Measurements from ENCODE around the gene ZNF433. TPM values are rescaled to one million over a fixed set of nuclear protein-coding genes. Genes with fewer than 3 reads are reported as not detected.

Gene ZNF433
- polyA plus RNA-seq, 1 donor from 2014 or later: 40.6 TPM

DNA sequence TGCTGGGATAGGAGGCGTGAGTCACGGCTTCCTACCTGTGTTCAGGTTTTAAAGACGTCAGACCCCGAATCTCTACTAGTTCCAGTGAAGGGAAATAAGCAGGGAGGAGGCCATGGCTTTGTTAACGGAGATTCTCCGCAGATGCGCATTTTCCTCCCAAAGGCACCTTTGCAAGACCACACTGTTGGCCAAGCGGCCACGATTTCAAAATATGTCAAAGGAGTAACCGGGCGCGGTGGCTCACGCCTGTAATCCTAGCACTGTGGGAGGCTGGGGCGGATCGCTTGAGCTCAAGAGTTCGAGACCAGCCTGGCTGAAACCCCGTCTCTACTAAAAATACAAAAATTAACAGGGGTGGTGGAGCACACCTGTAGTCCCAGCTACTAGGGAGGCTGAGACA, 48.7 kb downstream of the ZNF433 start:
- no peak for TF ChIP-seq POLR2AphosphoS5 (IDR thresholded peaks at IDR 0.05)
- TF ChIP-seq, protein P1, sequence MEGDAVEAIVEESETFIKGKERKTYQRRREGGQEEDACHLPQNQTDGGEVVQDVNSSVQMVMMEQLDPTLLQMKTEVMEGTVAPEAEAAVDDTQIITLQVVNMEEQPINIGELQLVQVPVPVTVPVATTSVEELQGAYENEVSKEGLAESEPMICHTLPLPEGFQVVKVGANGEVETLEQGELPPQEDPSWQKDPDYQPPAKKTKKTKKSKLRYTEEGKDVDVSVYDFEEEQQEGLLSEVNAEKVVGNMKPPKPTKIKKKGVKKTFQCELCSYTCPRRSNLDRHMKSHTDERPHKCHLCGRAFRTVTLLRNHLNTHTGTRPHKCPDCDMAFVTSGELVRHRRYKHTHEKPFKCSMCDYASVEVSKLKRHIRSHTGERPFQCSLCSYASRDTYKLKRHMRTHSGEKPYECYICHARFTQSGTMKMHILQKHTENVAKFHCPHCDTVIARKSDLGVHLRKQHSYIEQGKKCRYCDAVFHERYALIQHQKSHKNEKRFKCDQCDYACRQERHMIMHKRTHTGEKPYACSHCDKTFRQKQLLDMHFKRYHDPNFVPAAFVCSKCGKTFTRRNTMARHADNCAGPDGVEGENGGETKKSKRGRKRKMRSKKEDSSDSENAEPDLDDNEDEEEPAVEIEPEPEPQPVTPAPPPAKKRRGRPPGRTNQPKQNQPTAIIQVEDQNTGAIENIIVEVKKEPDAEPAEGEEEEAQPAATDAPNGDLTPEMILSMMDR (IDR thresholded peaks at IDR 0.05; ENCODE audit: poor library complexity, severe bottlenecking): no peak
- no peaks in the 10 kb centered on the region for H3K9me2 ChIP-seq (ENCODE audit: insufficient read depth, low read length)
- no peaks in the 10 kb centered on the region for H4K20me1 ChIP-seq (ENCODE audit: insufficient read depth)
- H3K27me3 ChIP-seq (ENCODE audit: insufficient read depth, low read depth, low read length): no peaks in the 10 kb centered on the region
- H3F3A ChIP-seq (ENCODE audit: insufficient read depth, low read length, poor library complexity, severe bottlenecking): peaks cover 4% of the 10 kb centered on the region
- H3K4me3 ChIP-seq (ENCODE audit: low read length): peak overlapping the region; percentile 94
- H3K36me3 ChIP-seq (ENCODE audit: insufficient read depth, low read length): no peaks in the 10 kb centered on the region
- H3K79me2 ChIP-seq (replicated peaks; ENCODE audit: insufficient read depth, low read length): peaks cover 25% of the 10 kb centered on the region
- no peak overlapping the region for H3K27ac ChIP-seq (ENCODE audit: low read length)
- H3K9ac ChIP-seq (ENCODE audit: low read length): no peak overlapping the region
- no peak overlapping the region for H3K4me2 ChIP-seq (ENCODE audit: low read length)
- H2AFZ ChIP-seq (ENCODE audit: low read depth, low read length): no peak overlapping the region
- no peaks in the 10 kb centered on the region for H3K9me3 ChIP-seq (ENCODE audit: low read length)

DNA sequence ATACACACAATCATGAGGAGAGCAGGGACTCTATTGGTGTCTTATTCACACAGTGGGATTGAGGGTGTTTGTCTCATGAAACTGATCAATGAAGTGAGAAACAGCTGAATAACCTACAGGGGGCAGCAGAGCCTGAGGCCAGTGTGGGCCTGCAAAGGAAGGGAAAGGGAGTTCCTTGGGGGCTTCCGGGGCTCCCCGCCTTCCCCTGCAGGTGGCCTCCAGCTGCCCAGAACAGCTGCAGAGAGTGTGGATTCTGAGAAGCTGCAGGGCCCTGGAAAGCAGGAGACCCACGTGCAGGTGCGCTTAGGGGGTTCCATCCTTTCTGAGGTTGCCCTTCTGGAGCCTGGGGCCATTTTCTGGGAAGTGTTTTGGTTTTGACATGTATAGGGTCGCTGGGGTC, 50.5 kb downstream of the ZNF433 start:
- Histone ChIP-seq H3K4me3 (ENCODE audit: low read length) (no peak overlapping the region), H3F3A (ENCODE audit: insufficient read depth, low read length, poor library complexity, severe bottlenecking) (peaks cover 4% of the 10 kb centered on the region), H3K27ac (ENCODE audit: low read length) (no peak overlapping the region), H3K9me2 (ENCODE audit: insufficient read depth, low read length) (no peaks in the 10 kb centered on the region), H3K9me3 (ENCODE audit: low read length) (peaks cover 5% of the 10 kb centered on the region), H4K20me1 (ENCODE audit: insufficient read depth) (no peaks in the 10 kb centered on the region), H3K4me2 (ENCODE audit: low read length) (no peak overlapping the region), H3K9ac (ENCODE audit: low read length) (no peak overlapping the region), H3K36me3 (ENCODE audit: insufficient read depth, low read length) (peaks cover under 1% of the 10 kb centered on the region), H2AFZ (ENCODE audit: low read depth, low read length) (no peak overlapping the region), H3K79me2 (replicated peaks; ENCODE audit: insufficient read depth, low read length) (peaks cover 9% of the 10 kb centered on the region), H3K27me3 (ENCODE audit: insufficient read depth, low read depth, low read length) (no peaks in the 10 kb centered on the region)
- TF ChIP-seq EP300 (conservative IDR thresholded peaks at IDR 0.05; ENCODE audit: poor library complexity, severe bottlenecking): no peak
- TF ChIP-seq POLR2AphosphoS5 (IDR thresholded peaks at IDR 0.05): no peak
- TF ChIP-seq, protein P1 (IDR thresholded peaks at IDR 0.05; ENCODE audit: poor library complexity, severe bottlenecking): peak; percentile 15
- no peak for TF ChIP-seq RAD21 (conservative IDR thresholded peaks at IDR 0.05)

DNA sequence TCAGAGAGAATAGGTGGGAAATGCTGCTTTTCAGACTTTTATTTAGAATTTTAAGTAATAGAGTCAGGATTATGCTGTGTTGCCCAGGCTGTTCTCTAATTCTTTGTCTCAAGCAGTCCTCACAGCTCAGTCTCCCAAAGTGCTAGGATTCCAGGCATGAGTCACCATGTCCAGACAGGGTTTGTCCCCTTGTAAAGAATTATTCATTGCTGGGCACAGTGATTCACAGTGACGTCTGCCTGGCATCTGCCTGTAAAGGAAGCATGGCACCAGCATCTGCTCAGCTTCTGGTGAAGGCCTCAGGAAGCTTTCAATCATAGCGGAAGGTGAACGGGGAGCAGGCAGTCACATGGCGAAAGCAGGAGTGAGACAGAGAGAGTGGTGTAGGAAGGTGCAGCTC, 53.0 kb downstream of the ZNF433 start:
- H3K9me3 ChIP-seq (ENCODE audit: low read length): peaks cover 23% of the 10 kb centered on the region

More for the DNA sequence above, 53.0 kb downstream of the ZNF433 start:
- Histone ChIP-seq H3K9ac (ENCODE audit: low read length) (no peak overlapping the region), H3K9me2 (ENCODE audit: insufficient read depth, low read length) (no peaks in the 10 kb centered on the region), H3K4me3 (ENCODE audit: low read length) (no peak overlapping the region), H3K4me2 (ENCODE audit: low read length) (no peak overlapping the region), H3K79me2 (replicated peaks; ENCODE audit: insufficient read depth, low read length) (no peaks in the 10 kb centered on the region), H3K36me3 (ENCODE audit: insufficient read depth, low read length) (peaks cover 13% of the 10 kb centered on the region), H3K27me3 (ENCODE audit: insufficient read depth, low read depth, low read length) (no peaks in the 10 kb centered on the region), H3K27ac (ENCODE audit: low read length) (no peak overlapping the region), H3F3A (ENCODE audit: insufficient read depth, low read length, poor library complexity, severe bottlenecking) (peaks cover under 1% of the 10 kb centered on the region), H2AFZ (ENCODE audit: low read depth, low read length) (no peak overlapping the region), H4K20me1 (ENCODE audit: insufficient read depth) (no peaks in the 10 kb centered on the region)
- TF ChIP-seq, protein P2, sequence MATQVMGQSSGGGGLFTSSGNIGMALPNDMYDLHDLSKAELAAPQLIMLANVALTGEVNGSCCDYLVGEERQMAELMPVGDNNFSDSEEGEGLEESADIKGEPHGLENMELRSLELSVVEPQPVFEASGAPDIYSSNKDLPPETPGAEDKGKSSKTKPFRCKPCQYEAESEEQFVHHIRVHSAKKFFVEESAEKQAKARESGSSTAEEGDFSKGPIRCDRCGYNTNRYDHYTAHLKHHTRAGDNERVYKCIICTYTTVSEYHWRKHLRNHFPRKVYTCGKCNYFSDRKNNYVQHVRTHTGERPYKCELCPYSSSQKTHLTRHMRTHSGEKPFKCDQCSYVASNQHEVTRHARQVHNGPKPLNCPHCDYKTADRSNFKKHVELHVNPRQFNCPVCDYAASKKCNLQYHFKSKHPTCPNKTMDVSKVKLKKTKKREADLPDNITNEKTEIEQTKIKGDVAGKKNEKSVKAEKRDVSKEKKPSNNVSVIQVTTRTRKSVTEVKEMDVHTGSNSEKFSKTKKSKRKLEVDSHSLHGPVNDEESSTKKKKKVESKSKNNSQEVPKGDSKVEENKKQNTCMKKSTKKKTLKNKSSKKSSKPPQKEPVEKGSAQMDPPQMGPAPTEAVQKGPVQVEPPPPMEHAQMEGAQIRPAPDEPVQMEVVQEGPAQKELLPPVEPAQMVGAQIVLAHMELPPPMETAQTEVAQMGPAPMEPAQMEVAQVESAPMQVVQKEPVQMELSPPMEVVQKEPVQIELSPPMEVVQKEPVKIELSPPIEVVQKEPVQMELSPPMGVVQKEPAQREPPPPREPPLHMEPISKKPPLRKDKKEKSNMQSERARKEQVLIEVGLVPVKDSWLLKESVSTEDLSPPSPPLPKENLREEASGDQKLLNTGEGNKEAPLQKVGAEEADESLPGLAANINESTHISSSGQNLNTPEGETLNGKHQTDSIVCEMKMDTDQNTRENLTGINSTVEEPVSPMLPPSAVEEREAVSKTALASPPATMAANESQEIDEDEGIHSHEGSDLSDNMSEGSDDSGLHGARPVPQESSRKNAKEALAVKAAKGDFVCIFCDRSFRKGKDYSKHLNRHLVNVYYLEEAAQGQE (IDR thresholded peaks at IDR 0.05; ENCODE audit: borderline replicate concordance): no peak
- TF ChIP-seq EP300 (conservative IDR thresholded peaks at IDR 0.05; ENCODE audit: poor library complexity, severe bottlenecking): no peak
- no peak for TF ChIP-seq POLR2AphosphoS5 (IDR thresholded peaks at IDR 0.05)
- no peak for TF ChIP-seq MXI1 (conservative IDR thresholded peaks at IDR 0.05; ENCODE audit: poor library complexity, severe bottlenecking)
- no peak for TF ChIP-seq SMC3 (conservative IDR thresholded peaks at IDR 0.05; ENCODE audit: poor library complexity)
- no peak for TF ChIP-seq EZH2 (IDR thresholded peaks at IDR 0.05; ENCODE audit: borderline replicate concordance, insufficient read depth, low read length, poor library complexity, severe bottlenecking)
- no peak for TF ChIP-seq TAF1 (IDR thresholded peaks at IDR 0.05; ENCODE audit: low read depth)
- TF ChIP-seq, protein P1 (IDR thresholded peaks at IDR 0.05; ENCODE audit: poor library complexity, severe bottlenecking): no peak

All from neural cell (in vitro differentiated cells).